ENCODE data around the gene ZFYVE1. TPM values are rescaled to one million over a fixed set of nuclear protein-coding genes. Genes with fewer than 3 reads are reported as not detected.

ZFYVE1 gene
- total and polyA plus RNA-seq, 2 of the 13 experiments (the other 11 are each of a cell fraction or from before 2014, with no cell fraction given), result 2.6 to 5.3 TPM

DNA sequence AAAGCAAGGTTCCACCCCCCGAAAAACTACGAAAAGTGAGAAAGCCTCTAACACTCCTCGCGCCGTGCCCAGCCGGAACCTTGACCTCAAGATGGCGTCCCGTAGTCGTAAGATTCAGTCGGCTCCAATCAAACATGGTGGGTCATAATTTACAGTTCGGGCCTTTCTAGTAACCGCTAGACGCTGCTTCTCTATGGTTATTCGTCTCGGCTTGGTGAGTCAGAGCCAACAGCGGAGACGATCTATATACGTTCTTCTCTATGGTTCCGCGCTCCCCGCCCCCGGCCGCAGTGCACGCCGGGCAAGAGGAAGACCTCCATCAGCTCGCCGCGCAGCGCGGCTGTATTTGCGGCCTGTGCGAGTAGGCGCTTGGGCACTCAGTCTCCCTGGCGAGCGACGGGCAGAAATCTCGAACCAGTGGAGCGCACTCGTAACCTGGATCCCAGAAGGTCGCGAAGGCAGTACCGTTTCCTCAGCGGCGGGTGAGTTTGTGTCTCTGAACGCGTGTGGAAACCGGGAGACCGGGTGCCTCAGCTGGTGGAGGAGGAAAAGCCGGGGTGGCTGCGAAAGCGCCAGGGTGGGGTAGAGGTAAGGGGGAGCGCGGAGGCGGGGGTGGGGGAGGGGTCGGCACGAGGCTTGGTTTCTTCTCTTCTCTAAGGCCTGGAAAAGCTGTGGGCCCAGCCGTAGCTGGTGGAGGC, 31.5 kb upstream of the ZFYVE1 start, which contains the start of gene RBM25 (continued):
- TF ChIP-seq, protein P1, sequence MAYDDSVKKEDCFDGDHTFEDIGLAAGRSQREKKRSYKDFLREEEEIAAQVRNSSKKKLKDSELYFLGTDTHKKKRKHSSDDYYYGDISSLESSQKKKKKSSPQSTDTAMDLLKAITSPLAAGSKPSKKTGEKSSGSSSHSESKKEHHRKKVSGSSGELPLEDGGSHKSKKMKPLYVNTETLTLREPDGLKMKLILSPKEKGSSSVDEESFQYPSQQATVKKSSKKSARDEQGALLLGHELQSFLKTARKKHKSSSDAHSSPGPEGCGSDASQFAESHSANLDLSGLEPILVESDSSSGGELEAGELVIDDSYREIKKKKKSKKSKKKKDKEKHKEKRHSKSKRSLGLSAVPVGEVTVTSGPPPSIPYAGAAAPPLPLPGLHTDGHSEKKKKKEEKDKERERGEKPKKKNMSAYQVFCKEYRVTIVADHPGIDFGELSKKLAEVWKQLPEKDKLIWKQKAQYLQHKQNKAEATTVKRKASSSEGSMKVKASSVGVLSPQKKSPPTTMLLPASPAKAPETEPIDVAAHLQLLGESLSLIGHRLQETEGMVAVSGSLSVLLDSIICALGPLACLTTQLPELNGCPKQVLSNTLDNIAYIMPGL (CRISPR knock-in tag; IDR thresholded peaks at IDR 0.05; ENCODE audit: borderline replicate concordance in 1 of 2, low read depth in 1 of 2), result peak; percentile 56 to 88
- TF ChIP-seq ZNF276 (CRISPR knock-in tag; IDR thresholded peaks at IDR 0.05; ENCODE audit: low read depth) (no peak), KMT2B (CRISPR knock-in tag; IDR thresholded peaks at IDR 0.05) (peak; percentile 95), FOXO1 (CRISPR knock-in tag; IDR thresholded peaks at IDR 0.05) (peak; percentile 65; the same call in 1 of the 2 replicates), GABPB1 (CRISPR knock-in tag; IDR thresholded peaks at IDR 0.05) (peak; percentile 92), RBFOX2 (IDR thresholded peaks at IDR 0.05; ENCODE audit: low read depth, low read length) (peak; percentile 94), FOXA1 (IDR thresholded peaks at IDR 0.05) (no peak), FOXA1 (CRISPR knock-in tag; IDR thresholded peaks at IDR 0.05) (peak; percentile 18; the same call in 1 of the 2 replicates), RNF219 (CRISPR knock-in tag; IDR thresholded peaks at IDR 0.05) (no peak), ZBTB7A (CRISPR knock-in tag; IDR thresholded peaks at IDR 0.05) (no peak), ZNF891 (CRISPR knock-in tag; IDR thresholded peaks at IDR 0.05) (peak; percentile 89; the same call in 1 of the 2 replicates), TBX3 (IDR thresholded peaks at IDR 0.05; ENCODE audit: borderline replicate concordance) (no peak), TEAD3 (CRISPR knock-in tag; optimal IDR thresholded peaks at IDR 0.05; ENCODE audit: borderline replicate concordance) (peak; percentile 33), PCBP2 (optimal IDR thresholded peaks at IDR 0.05; ENCODE audit: low read depth, low read length, poor library complexity, severe bottlenecking) (no peak)
- TF ChIP-seq, protein P2, sequence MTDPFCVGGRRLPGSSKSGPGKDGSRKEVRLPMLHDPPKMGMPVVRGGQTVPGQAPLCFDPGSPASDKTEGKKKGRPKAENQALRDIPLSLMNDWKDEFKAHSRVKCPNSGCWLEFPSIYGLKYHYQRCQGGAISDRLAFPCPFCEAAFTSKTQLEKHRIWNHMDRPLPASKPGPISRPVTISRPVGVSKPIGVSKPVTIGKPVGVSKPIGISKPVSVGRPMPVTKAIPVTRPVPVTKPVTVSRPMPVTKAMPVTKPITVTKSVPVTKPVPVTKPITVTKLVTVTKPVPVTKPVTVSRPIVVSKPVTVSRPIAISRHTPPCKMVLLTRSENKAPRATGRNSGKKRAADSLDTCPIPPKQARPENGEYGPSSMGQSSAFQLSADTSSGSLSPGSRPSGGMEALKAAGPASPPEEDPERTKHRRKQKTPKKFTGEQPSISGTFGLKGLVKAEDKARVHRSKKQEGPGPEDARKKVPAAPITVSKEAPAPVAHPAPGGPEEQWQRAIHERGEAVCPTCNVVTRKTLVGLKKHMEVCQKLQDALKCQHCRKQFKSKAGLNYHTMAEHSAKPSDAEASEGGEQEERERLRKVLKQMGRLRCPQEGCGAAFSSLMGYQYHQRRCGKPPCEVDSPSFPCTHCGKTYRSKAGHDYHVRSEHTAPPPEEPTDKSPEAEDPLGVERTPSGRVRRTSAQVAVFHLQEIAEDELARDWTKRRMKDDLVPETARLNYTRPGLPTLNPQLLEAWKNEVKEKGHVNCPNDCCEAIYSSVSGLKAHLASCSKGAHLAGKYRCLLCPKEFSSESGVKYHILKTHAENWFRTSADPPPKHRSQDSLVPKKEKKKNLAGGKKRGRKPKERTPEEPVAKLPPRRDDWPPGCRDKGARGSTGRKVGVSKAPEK (CRISPR knock-in tag; IDR thresholded peaks at IDR 0.05; ENCODE audit: borderline replicate concordance), result no peak
- TF ChIP-seq, protein P3, sequence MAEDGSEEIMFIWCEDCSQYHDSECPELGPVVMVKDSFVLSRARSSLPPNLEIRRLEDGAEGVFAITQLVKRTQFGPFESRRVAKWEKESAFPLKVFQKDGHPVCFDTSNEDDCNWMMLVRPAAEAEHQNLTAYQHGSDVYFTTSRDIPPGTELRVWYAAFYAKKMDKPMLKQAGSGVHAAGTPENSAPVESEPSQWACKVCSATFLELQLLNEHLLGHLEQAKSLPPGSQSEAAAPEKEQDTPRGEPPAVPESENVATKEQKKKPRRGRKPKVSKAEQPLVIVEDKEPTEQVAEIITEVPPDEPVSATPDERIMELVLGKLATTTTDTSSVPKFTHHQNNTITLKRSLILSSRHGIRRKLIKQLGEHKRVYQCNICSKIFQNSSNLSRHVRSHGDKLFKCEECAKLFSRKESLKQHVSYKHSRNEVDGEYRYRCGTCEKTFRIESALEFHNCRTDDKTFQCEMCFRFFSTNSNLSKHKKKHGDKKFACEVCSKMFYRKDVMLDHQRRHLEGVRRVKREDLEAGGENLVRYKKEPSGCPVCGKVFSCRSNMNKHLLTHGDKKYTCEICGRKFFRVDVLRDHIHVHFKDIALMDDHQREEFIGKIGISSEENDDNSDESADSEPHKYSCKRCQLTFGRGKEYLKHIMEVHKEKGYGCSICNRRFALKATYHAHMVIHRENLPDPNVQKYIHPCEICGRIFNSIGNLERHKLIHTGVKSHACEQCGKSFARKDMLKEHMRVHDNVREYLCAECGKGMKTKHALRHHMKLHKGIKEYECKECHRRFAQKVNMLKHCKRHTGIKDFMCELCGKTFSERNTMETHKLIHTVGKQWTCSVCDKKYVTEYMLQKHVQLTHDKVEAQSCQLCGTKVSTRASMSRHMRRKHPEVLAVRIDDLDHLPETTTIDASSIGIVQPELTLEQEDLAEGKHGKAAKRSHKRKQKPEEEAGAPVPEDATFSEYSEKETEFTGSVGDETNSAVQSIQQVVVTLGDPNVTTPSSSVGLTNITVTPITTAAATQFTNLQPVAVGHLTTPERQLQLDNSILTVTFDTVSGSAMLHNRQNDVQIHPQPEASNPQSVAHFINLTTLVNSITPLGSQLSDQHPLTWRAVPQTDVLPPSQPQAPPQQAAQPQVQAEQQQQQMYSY (CRISPR knock-in tag; IDR thresholded peaks at IDR 0.05), result no peak

Measured in HepG2 (cell line).